HCT116 (cell line): ENCODE measurements around the gene HSPB7.

Experiments used
- CEBPB ChIP-seq: IDR thresholded peaks from 2 replicates; pipeline ENCODE4 v1.6.1; 2012; ENCODE audit warnings: low read depth
- CTCF ChIP-seq, 3 experiments: fragments of 200-600 bp in 1 of 3; sonication (generic) in 1 of 3; IDR thresholded peaks in 2 of 3; conservative IDR thresholded peaks in 1 of 3; 2 replicates each; pipeline ENCODE4 v1.5.1; 2012 to 2017; ENCODE audit warnings: low read depth in 2 of 3, low read length in 2 of 3, antibody characterized with exemption in 1 of 3, borderline replicate concordance in 1 of 3, control low read depth in 1 of 3, mild to moderate bottlenecking in 1 of 3, mixed read lengths in 1 of 3, mixed run types in 1 of 3, moderate library complexity in 1 of 3; ENCODE audit not compliant: insufficient read depth in 1 of 3
- EZH2 ChIP-seq: fragments of 200-600 bp; sonication (generic); IDR thresholded peaks from 2 replicates; pipeline ENCODE4 v1.6.1; 2017; ENCODE audit warnings: antibody characterized with exemption, mixed run types
- REST ChIP-seq: IDR thresholded peaks from 2 replicates; pipeline ENCODE4 v1.6.1; 2012; ENCODE audit warnings: low read depth
- SIN3A ChIP-seq: IDR thresholded peaks from 2 replicates; pipeline ENCODE4 v1.6.1; 2012; ENCODE audit warnings: low read depth
- SP1 ChIP-seq: IDR thresholded peaks from 2 replicates; pipeline ENCODE4 v1.6.1; 2012; ENCODE audit warnings: low read depth
- SRF ChIP-seq: IDR thresholded peaks from 2 replicates; pipeline ENCODE4 v1.6.1; 2012; ENCODE audit warnings: low read depth
- ZNF274 ChIP-seq: fragments of 200-500 bp; sonication (Bioruptor generic); IDR thresholded peaks from 2 replicates; pipeline ENCODE4 v1.6.1; 2014; ENCODE audit warnings: mild to moderate bottlenecking, low read depth, low read length, inconsistent platforms
- TF ChIP-seq, protein P1 (sequence below): IDR thresholded peaks from 2 replicates; pipeline ENCODE4 v1.6.1; 2012

DNA sequence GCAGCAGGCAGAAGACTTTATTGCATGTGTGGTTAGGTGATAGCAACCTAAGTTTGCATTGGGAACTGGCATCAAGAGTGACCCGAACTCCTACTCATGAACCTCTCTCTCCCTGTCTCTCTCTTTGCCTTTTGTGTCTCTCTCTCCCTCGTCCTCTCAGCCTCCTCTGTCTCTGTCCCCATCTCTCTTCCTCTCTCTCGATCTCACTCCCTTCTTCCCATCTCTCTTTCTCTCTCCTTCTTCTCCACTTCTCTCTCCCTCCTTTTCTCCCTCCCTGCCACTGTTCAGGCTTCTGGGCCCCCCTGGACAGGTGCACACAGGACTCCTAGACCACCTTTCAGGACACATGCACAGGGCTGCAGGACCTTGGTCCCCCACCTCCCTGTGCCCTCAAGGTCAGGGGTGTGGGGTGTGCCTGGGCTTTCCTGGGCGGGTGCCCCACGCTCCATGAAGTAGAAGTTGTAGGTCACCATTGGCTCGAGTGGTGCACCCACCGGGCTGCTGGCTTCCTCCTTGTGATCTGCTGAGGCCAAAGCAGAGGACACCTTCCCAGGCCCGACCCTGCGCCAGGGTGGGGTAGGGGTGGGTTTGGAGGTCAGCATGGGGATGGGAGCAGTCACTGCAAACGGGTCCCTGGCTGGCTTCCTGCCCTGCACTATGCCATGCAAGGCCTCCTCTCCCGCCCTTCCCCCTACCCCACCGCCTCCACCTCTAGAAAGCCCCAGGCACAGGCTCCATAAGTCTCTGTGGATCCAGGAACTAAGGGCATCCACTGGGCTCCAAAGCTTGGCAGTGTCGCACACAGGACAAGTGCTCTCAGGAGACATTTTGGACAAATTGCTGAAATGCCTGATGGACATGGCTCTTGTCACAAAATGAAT is 28.7 kb downstream of the HSPB7 start:
- TF ChIP-seq REST (no peak), CTCF (IDR thresholded peaks at IDR 0.05 in 2 of 3, conservative IDR thresholded peaks at IDR 0.05 in 1 of 3; ENCODE audit: borderline replicate concordance in 1 of 3, insufficient read depth in 1 of 3, low read depth in 2 of 3, low read length in 2 of 3) (no peak), SP1 (no peak), SRF (no peak), CEBPB (no peak), EZH2 (no peak), ZNF274 (no peak), SIN3A (no peak)
- TF ChIP-seq, protein P1, sequence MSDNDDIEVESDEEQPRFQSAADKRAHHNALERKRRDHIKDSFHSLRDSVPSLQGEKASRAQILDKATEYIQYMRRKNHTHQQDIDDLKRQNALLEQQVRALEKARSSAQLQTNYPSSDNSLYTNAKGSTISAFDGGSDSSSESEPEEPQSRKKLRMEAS = no peak
